Vagina (tissue), 2 donors: ENCODE data around the gene OSBPL10. TPM values are rescaled to one million over a fixed set of nuclear protein-coding genes. Genes with fewer than 3 reads are reported as not detected.

Source experiments
- DNase-seq, 2 donors: peaks; one replicate each; pipeline ENCODE4 v3.0.0-alpha.2; 2017; ENCODE audit errors: extremely low spot score in 2 of 2
- H3K27ac ChIP-seq: fragments of 200-600 bp; sonication (generic); one replicate; pipeline ENCODE4 v1.5.1; 2019
- H3K27me3 ChIP-seq: fragments of 200-600 bp; sonication (generic); one replicate; pipeline ENCODE4 v1.5.1; 2019
- H3K36me3 ChIP-seq, 2 donors: fragments of 200-600 bp; sonication (generic); one replicate each; pipeline ENCODE4 v1.5.1; 2017 to 2019
- H3K4me1 ChIP-seq: fragments of 200-600 bp; sonication (generic); one replicate; pipeline ENCODE4 v1.5.1; 2019
- H3K4me3 ChIP-seq, 2 donors: fragments of 200-600 bp; sonication (generic); 1 replicate in 1 of 2; 2 replicates in 1 of 2; pipeline ENCODE4 v1.5.1; 2016 to 2019
- H3K9me3 ChIP-seq: fragments of 200-600 bp; sonication (generic); one replicate; pipeline ENCODE4 v1.5.1; 2019
- POLR2A ChIP-seq, 2 donors: fragments of 450-650 bp; IDR thresholded peaks; one replicate each; pipeline ENCODE4 v1.6.1; 2017; ENCODE audit warnings: antibody characterized with exemption in 2 of 2, mild to moderate bottlenecking in 2 of 2, moderate library complexity in 2 of 2
- POLR2AphosphoS5 ChIP-seq, 2 donors: sonication (generic); formaldehyde crosslinking; IDR thresholded peaks; one replicate each; pipeline ENCODE4 v1.9.0; 2017; ENCODE audit warnings: antibody characterized with exemption in 2 of 2, mild to moderate bottlenecking in 2 of 2, low read depth in 1 of 2; ENCODE audit not compliant: insufficient read depth in 1 of 2
- intact Hi-C: fragments of 100-400 bp; cut with DNase I; formaldehyde crosslinking; loops from one replicate; pipeline ENCODE4 v1.15.1; 2023
- total RNA-seq: library from RNA; depleted of rRNA; stranded (reverse); fragments of >200 nt; gene quantifications from one replicate; pipeline ENCODE4 v1.2.3, GENCODE V29; 2016
- TF ChIP-seq, protein P1 (sequence below), 3 experiments: fragments of 450-650 bp in 2 of 3; fragments of 200-600 bp in 1 of 3; sonication (generic) in 1 of 3; IDR thresholded peaks; one replicate each; pipeline ENCODE4 v1.5.1; 2017 to 2019; ENCODE audit warnings: antibody characterized with exemption in 3 of 3, mild to moderate bottlenecking in 2 of 3, moderate library complexity in 2 of 3

Gene OSBPL10
- total RNA-seq, 1 donor from 2014 or later: 33.9 TPM

GRCh38 chr3:31636049-31636448 lies 345.0 kb downstream of the OSBPL10 start:
- Histone ChIP-seq H3K27ac (no peak overlapping the region), H3K36me3 (no peaks in the 10 kb centered on the region), H3K9me3 (no peaks in the 10 kb centered on the region), H3K27me3 (no peaks in the 10 kb centered on the region), H3K4me1 (peaks cover 26% of the 10 kb centered on the region), H3K4me3 (no peak overlapping the region)
- no peak for DNase-seq
- no peak for TF ChIP-seq POLR2AphosphoS5 (IDR thresholded peaks at IDR 0.05; ENCODE audit: insufficient read depth in 1 of 2, low read depth in 1 of 2)
- no peak for TF ChIP-seq POLR2A (IDR thresholded peaks at IDR 0.05)
- TF ChIP-seq, protein P1, sequence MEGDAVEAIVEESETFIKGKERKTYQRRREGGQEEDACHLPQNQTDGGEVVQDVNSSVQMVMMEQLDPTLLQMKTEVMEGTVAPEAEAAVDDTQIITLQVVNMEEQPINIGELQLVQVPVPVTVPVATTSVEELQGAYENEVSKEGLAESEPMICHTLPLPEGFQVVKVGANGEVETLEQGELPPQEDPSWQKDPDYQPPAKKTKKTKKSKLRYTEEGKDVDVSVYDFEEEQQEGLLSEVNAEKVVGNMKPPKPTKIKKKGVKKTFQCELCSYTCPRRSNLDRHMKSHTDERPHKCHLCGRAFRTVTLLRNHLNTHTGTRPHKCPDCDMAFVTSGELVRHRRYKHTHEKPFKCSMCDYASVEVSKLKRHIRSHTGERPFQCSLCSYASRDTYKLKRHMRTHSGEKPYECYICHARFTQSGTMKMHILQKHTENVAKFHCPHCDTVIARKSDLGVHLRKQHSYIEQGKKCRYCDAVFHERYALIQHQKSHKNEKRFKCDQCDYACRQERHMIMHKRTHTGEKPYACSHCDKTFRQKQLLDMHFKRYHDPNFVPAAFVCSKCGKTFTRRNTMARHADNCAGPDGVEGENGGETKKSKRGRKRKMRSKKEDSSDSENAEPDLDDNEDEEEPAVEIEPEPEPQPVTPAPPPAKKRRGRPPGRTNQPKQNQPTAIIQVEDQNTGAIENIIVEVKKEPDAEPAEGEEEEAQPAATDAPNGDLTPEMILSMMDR (IDR thresholded peaks at IDR 0.05): no peak
- intact Hi-C loops: no loop called here

GRCh38 chr3:31635545-31635944 lies 345.5 kb downstream of the OSBPL10 start:
- H3K36me3 ChIP-seq: no peaks in the 10 kb centered on the region
- intact Hi-C loops: no loop called here
- TF ChIP-seq, protein P1 (IDR thresholded peaks at IDR 0.05): no peak
- TF ChIP-seq POLR2AphosphoS5 (IDR thresholded peaks at IDR 0.05; ENCODE audit: insufficient read depth in 1 of 2, low read depth in 1 of 2) (no peak), POLR2A (IDR thresholded peaks at IDR 0.05) (no peak)

GRCh38 chr3:31634476-31634875 lies 346.6 kb downstream of the OSBPL10 start:
- Histone ChIP-seq H3K9me3 (no peaks in the 10 kb centered on the region), H3K27me3 (no peaks in the 10 kb centered on the region), H3K4me1 (peaks cover 26% of the 10 kb centered on the region), H3K27ac (no peak overlapping the region), H3K36me3 (no peaks in the 10 kb centered on the region), H3K4me3 (no peak overlapping the region)
- no peak for TF ChIP-seq POLR2A (IDR thresholded peaks at IDR 0.05)
- TF ChIP-seq, protein P1 (IDR thresholded peaks at IDR 0.05): no peak
- no peak for TF ChIP-seq POLR2AphosphoS5 (IDR thresholded peaks at IDR 0.05; ENCODE audit: insufficient read depth in 1 of 2, low read depth in 1 of 2)
- intact Hi-C loops: no loop called here
- no peak for DNase-seq

More at GRCh38 chr3:31635545-31635944, 345.5 kb downstream of the OSBPL10 start:
- no peak overlapping the region for H3K27ac ChIP-seq
- DNase-seq: no peak
- peaks cover 26% of the 10 kb centered on the region for H3K4me1 ChIP-seq
- no peaks in the 10 kb centered on the region for H3K27me3 ChIP-seq
- no peak overlapping the region for H3K4me3 ChIP-seq
- H3K9me3 ChIP-seq: no peaks in the 10 kb centered on the region

GRCh38 chr3:31629054-31629453 lies 352.0 kb downstream of the OSBPL10 start:
- intact Hi-C loops: no loop called here
- Histone ChIP-seq H3K4me1 (no peaks in the 10 kb centered on the region), H3K9me3 (no peaks in the 10 kb centered on the region), H3K4me3 (no peak overlapping the region), H3K27ac (no peak overlapping the region), H3K27me3 (no peaks in the 10 kb centered on the region), H3K36me3 (peaks cover 0 to 15% of the 10 kb centered on the region in 2 donors)
- DNase-seq: no peak
- TF ChIP-seq, protein P1 (IDR thresholded peaks at IDR 0.05): no peak

GRCh38 chr3:31625358-31625757 lies 355.7 kb downstream of the OSBPL10 start:
- Histone ChIP-seq H3K27ac (no peak overlapping the region), H3K27me3 (no peaks in the 10 kb centered on the region), H3K4me1 (no peaks in the 10 kb centered on the region), H3K4me3 (no peak overlapping the region), H3K36me3 (peaks cover 0 to 15% of the 10 kb centered on the region in 2 donors), H3K9me3 (no peaks in the 10 kb centered on the region)
- DNase-seq: no peak
- TF ChIP-seq POLR2A (IDR thresholded peaks at IDR 0.05) (no peak), POLR2AphosphoS5 (IDR thresholded peaks at IDR 0.05; ENCODE audit: insufficient read depth in 1 of 2, low read depth in 1 of 2) (no peak)
- TF ChIP-seq, protein P1 (IDR thresholded peaks at IDR 0.05): no peak
- intact Hi-C loops: no loop called here
